OCI-LY1 (cell line): ENCODE results near the gene MAN2B2.

Experiments
- H2AFZ ChIP-seq: fragments of 200-600 bp; sonication (generic), shearing (Covaris generic); 2 replicates; pipeline ENCODE4 v1.6.0; 2014; ENCODE audit warnings: antibody characterized with exemption, mild to moderate bottlenecking, low read length
- H3F3A ChIP-seq: fragments of 200-600 bp; sonication (generic), shearing (Covaris generic); 2 replicates; pipeline ENCODE4 v1.6.0; 2014; ENCODE audit warnings: mild to moderate bottlenecking, antibody characterized with exemption, low read length, moderate library complexity; ENCODE audit not compliant: insufficient read depth
- H3K27ac ChIP-seq: fragments of 200-600 bp; sonication (generic); 2 replicates; pipeline ENCODE4 v1.5.1; 2014; ENCODE audit warnings: low read length, mixed run types, mild to moderate bottlenecking, low read depth; ENCODE audit not compliant: poor library complexity, severe bottlenecking
- H3K27me3 ChIP-seq: fragments of 200-600 bp; sonication (generic); 2 replicates; pipeline ENCODE4 v1.6.0; 2014; ENCODE audit warnings: antibody characterized with exemption, mild to moderate bottlenecking, low read length, moderate library complexity; ENCODE audit not compliant: insufficient read depth
- H3K36me3 ChIP-seq: fragments of 200-600 bp; sonication (generic); 2 replicates; pipeline ENCODE4 v1.6.1; 2014; ENCODE audit warnings: mild to moderate bottlenecking, antibody characterized with exemption, low read length, moderate library complexity, mixed read lengths; ENCODE audit not compliant: insufficient read depth
- H3K4me1 ChIP-seq: fragments of 200-600 bp; sonication (generic); 2 replicates; pipeline ENCODE4 v1.5.1; 2014; ENCODE audit warnings: mild to moderate bottlenecking, low read length, moderate library complexity; ENCODE audit not compliant: insufficient read depth, severe bottlenecking
- H3K4me2 ChIP-seq: fragments of 200-600 bp; sonication (generic), shearing (Covaris generic); 2 replicates; pipeline ENCODE4 v1.6.1; 2014; ENCODE audit warnings: low read length
- H3K4me3 ChIP-seq: fragments of 200-600 bp; sonication (generic); 2 replicates; pipeline ENCODE4 v1.5.1; 2014; ENCODE audit warnings: low read length, low read depth, mild to moderate bottlenecking, mixed read lengths; ENCODE audit not compliant: poor library complexity, severe bottlenecking
- H3K79me2 ChIP-seq: fragments of 200-600 bp; shearing (Covaris generic); 2 replicates; pipeline ENCODE4 v1.6.1; 2016; ENCODE audit warnings: mixed run types, low read length, mixed read lengths; ENCODE audit not compliant: insufficient read depth
- H3K9ac ChIP-seq: fragments of 200-600 bp; sonication (generic), shearing (Covaris generic); 2 replicates; pipeline ENCODE4 v1.6.1; 2014; ENCODE audit warnings: mild to moderate bottlenecking, low read length, mixed read lengths
- H3K9me2 ChIP-seq: fragments of 200-600 bp; sonication (generic), shearing (Covaris generic); 2 replicates; pipeline ENCODE4 v1.6.1; 2014; ENCODE audit warnings: low read depth, mild to moderate bottlenecking, low read length, mixed read lengths
- H3K9me3 ChIP-seq: fragments of 200-600 bp; shearing (Covaris generic); 2 replicates; pipeline ENCODE4 v1.6.1; 2014; ENCODE audit warnings: low read length, mixed read lengths
- H4K20me1 ChIP-seq: fragments of 200-600 bp; sonication (generic), shearing (Covaris generic); 2 replicates; pipeline ENCODE4 v1.6.0; 2016; ENCODE audit warnings: mild to moderate bottlenecking, low read length; ENCODE audit not compliant: insufficient read depth
- CTCF ChIP-seq: fragments of 200-600 bp; sonication (generic), shearing (Covaris generic); IDR thresholded peaks from 2 replicates; pipeline ENCODE4 v1.5.1; 2017; ENCODE audit warnings: mild to moderate bottlenecking, antibody characterized with exemption, low read length, moderate library complexity, mixed read lengths
- EZH2 ChIP-seq: fragments of 200-600 bp; sonication (generic), shearing (Covaris generic); IDR thresholded peaks from 2 replicates; pipeline ENCODE4 v1.8.0; 2017; ENCODE audit warnings: borderline replicate concordance, mixed run types, mild to moderate bottlenecking, antibody characterized with exemption, low read length, moderate library complexity, mixed read lengths

MAN2B2 gene

GRCh38 chr4:6644792-6645530 lies 70.0 kb downstream of the MAN2B2 start:
- H4K20me1 ChIP-seq, result no peaks in the 10 kb centered on the region
- no peak overlapping the region for H3K9ac ChIP-seq
- H3K9me3 ChIP-seq, result no peaks in the 10 kb centered on the region
- H3K27ac ChIP-seq, result no peak overlapping the region
- peaks cover 13% of the 10 kb centered on the region for H3K4me1 ChIP-seq
- peaks cover 12% of the 10 kb centered on the region; the same call in 1 of the 2 replicates for H3K79me2 ChIP-seq
- peaks cover 21% of the 10 kb centered on the region for H3K36me3 ChIP-seq
- TF ChIP-seq CTCF (no peak), EZH2 (no peak)
- no peak overlapping the region for H3K4me3 ChIP-seq
- no peaks in the 10 kb centered on the region for H3K9me2 ChIP-seq
- H3F3A ChIP-seq, result no peaks in the 10 kb centered on the region
- H2AFZ ChIP-seq, result no peak overlapping the region
- no peak overlapping the region for H3K4me2 ChIP-seq
- no peaks in the 10 kb centered on the region for H3K27me3 ChIP-seq

- TF ChIP-seq CTCF (no peak), EZH2 (no peak)
- Histone ChIP-seq H4K20me1 (no peaks in the 10 kb centered on the region), H3K27me3 (no peaks in the 10 kb centered on the region), H3K9me3 (no peaks in the 10 kb centered on the region), H3K9me2 (no peaks in the 10 kb centered on the region), H3K4me3 (no peak overlapping the region), H3K79me2 (no peaks in the 10 kb centered on the region), H3K36me3 (peaks cover 13% of the 10 kb centered on the region), H3K4me1 (peaks cover 6% of the 10 kb centered on the region), H3F3A (no peaks in the 10 kb centered on the region), H3K9ac (no peak overlapping the region), H2AFZ (no peak overlapping the region), H3K4me2 (no peak overlapping the region), H3K27ac (no peak overlapping the region)
Measured at GRCh38 chr4:6647169-6647568, 72.2 kb downstream of the MAN2B2 start.

GRCh38 chr4:6647582-6648230 lies 72.7 kb downstream of the MAN2B2 start:
- Histone ChIP-seq H3K27ac (no peak overlapping the region), H3K4me3 (no peak overlapping the region), H2AFZ (no peak overlapping the region), H3K27me3 (no peaks in the 10 kb centered on the region), H3K36me3 (peaks cover 8% of the 10 kb centered on the region), H3K79me2 (no peaks in the 10 kb centered on the region), H3K9me2 (no peaks in the 10 kb centered on the region), H3K4me1 (peaks cover 3% of the 10 kb centered on the region), H3K4me2 (no peak overlapping the region), H3F3A (no peaks in the 10 kb centered on the region), H3K9ac (no peak overlapping the region), H4K20me1 (no peaks in the 10 kb centered on the region), H3K9me3 (no peaks in the 10 kb centered on the region)
- TF ChIP-seq CTCF (no peak), EZH2 (no peak)
